B cell (primary cell): Measurements from ENCODE around the gene PLCD4. TPM values are rescaled to one million over a fixed set of nuclear protein-coding genes. Genes with fewer than 3 reads are reported as not detected.
A peak's percentile ranks its signal among the peaks of the same experiment; 100 is the strongest.

Source experiments
- ATAC-seq: fragments of 200-7000 bp; cut with Tn5 transposase; one replicate; pipeline ENCODE4 v1.10.0; 2021; ENCODE audit warnings: low read depth, mild to moderate bottlenecking, moderate number of reproducible peaks, moderate library complexity
- CTCF ChIA-PET: fragments of 350-600 bp; sonication (Branson Sonifier 250); formaldehyde crosslinking; loops from one replicate; lab custom pipeline; 2021; ENCODE audit warnings: antibody characterized with exemption, inconsistent platforms; lab: Charles Lee
- POLR2A ChIA-PET: fragments of 350-600 bp; sonication (Branson Sonifier 250); formaldehyde crosslinking; loops from one replicate; lab custom pipeline; 2021; ENCODE audit warnings: antibody characterized with exemption; lab: Charles Lee
- DNase-seq: peaks from one replicate; pipeline ENCODE4 v3.0.0; 2013
- H2AFZ ChIP-seq: 2 replicates; pipeline ENCODE4 v1.6.1; 2012; ENCODE audit warnings: mild to moderate bottlenecking, low read depth, low read length; ENCODE audit not compliant: insufficient read depth, poor library complexity, severe bottlenecking
- H3K27ac ChIP-seq, 2 donors: 1 replicate in 1 of 2; 2 replicates in 1 of 2; pipeline ENCODE4 v1.5.1; 2012 to 2013; ENCODE audit warnings: low read length in 2 of 2, mild to moderate bottlenecking in 2 of 2, moderate library complexity in 1 of 2
- H3K27me3 ChIP-seq, 4 experiments: fragments of 200-600 bp in 1 of 4; sonication (generic) in 1 of 4; replicated peaks in 1 of 4; 1 replicate in 2 of 4; 2 replicates in 2 of 4; pipeline versions ENCODE4 v1.6.1 to v1.7.0; 2013 to 2016; ENCODE audit warnings: low read length in 3 of 4, mild to moderate bottlenecking in 2 of 4, mixed read lengths in 1 of 4, moderate library complexity in 1 of 4; ENCODE audit not compliant: insufficient read depth in 4 of 4, control insufficient read depth in 3 of 4; ENCODE audit errors: control extremely low read depth in 1 of 4
- H3K36me3 ChIP-seq, 2 experiments: replicated peaks in 1 of 2; 1 replicate in 1 of 2; 2 replicates in 1 of 2; pipeline versions ENCODE4 v1.6.1 to v1.7.1; 2013; ENCODE audit warnings: low read length in 1 of 2; ENCODE audit not compliant: insufficient read depth in 2 of 2, control insufficient read depth in 1 of 2; ENCODE audit errors: control extremely low read depth in 1 of 2, extremely low read depth in 1 of 2
- H3K4me1 ChIP-seq, 2 donors: fragments of 200-600 bp in 1 of 2; sonication (generic) in 1 of 2; 1 replicate in 1 of 2; 2 replicates in 1 of 2; pipeline versions ENCODE4 v1.5.1 to v1.6.1; 2013 to 2017; ENCODE audit warnings: low read length in 2 of 2; ENCODE audit not compliant: control insufficient read depth in 2 of 2, insufficient read depth in 2 of 2
- H3K4me2 ChIP-seq: replicated peaks from 2 replicates; pipeline ENCODE3; 2012; ENCODE audit warnings: mild to moderate bottlenecking, low read depth, low read length; ENCODE audit not compliant: poor library complexity, severe bottlenecking
- H3K4me3 ChIP-seq, 5 experiments: fragments of 200-600 bp in 1 of 5; sonication (generic) in 1 of 5; 1 replicate in 3 of 5; 2 replicates in 2 of 5; pipeline versions ENCODE4 v1.5.1 to v1.7.0; 2011 to 2016; ENCODE audit warnings: low read length in 4 of 5, mild to moderate bottlenecking in 4 of 5, low read depth in 2 of 5, control low read depth in 1 of 5, moderate library complexity in 1 of 5; ENCODE audit not compliant: insufficient read depth in 1 of 5; ENCODE audit errors: control extremely low read depth in 1 of 5, extremely low read depth in 1 of 5
- H3K79me2 ChIP-seq: fragments of 200-600 bp; sonication (generic); one replicate; pipeline ENCODE4 v1.6.0; 2016; ENCODE audit warnings: low read length; ENCODE audit not compliant: control insufficient read depth, insufficient read depth
- H3K9ac ChIP-seq: fragments of 200-600 bp; sonication (generic); 2 replicates; pipeline ENCODE4 v1.6.1; 2017; ENCODE audit warnings: mild to moderate bottlenecking, low read length, moderate library complexity
- H3K9me3 ChIP-seq, 3 donors: one replicate each; pipeline versions ENCODE4 v1.6.1 to v1.7.1; 2013; ENCODE audit warnings: low read length in 2 of 3; ENCODE audit not compliant: control insufficient read depth in 2 of 3, insufficient read depth in 1 of 3; ENCODE audit errors: control extremely low read depth in 1 of 3
- H4K20me1 ChIP-seq: 2 replicates; pipeline ENCODE4 v1.6.0; 2012; ENCODE audit warnings: mild to moderate bottlenecking, low read length; ENCODE audit not compliant: insufficient read depth, control insufficient read depth, poor library complexity, severe bottlenecking
- H3K27ac Mint-ChIP-seq: one replicate; pipeline ENCODE4 v1.8.0; 2021; ENCODE audit warnings: mixed read lengths
- H3K27me3 Mint-ChIP-seq: one replicate; pipeline ENCODE4 v1.8.0; 2021; ENCODE audit warnings: mixed read lengths
- H3K4me1 Mint-ChIP-seq: one replicate; pipeline ENCODE4 v1.8.0; 2021; ENCODE audit warnings: mixed read lengths
- H3K4me3 Mint-ChIP-seq: one replicate; pipeline ENCODE4 v1.8.0; 2021; ENCODE audit warnings: mixed read lengths
- H3K9me3 Mint-ChIP-seq: one replicate; pipeline ENCODE4 v1.8.0; 2022; ENCODE audit warnings: mixed read lengths; ENCODE audit not compliant: insufficient read depth
- CTCF ChIP-seq: fragments of 200-600 bp; IDR thresholded peaks from one replicate; pipeline ENCODE4 v1.8.0; 2022; ENCODE audit warnings: antibody characterized with exemption, mild to moderate bottlenecking
- EZH2 ChIP-seq: IDR thresholded peaks from 2 replicates; pipeline ENCODE4 v1.6.1; 2012; ENCODE audit warnings: borderline replicate concordance, low read depth, mild to moderate bottlenecking, moderate library complexity, low read length; ENCODE audit not compliant: insufficient read depth, poor library complexity, severe bottlenecking
- WGBS: methylation state at CpG from one replicate; pipeline ENCODE4 v1.1.5; 2013; ENCODE audit warnings: missing lambda C conversion rate; ENCODE audit not compliant: insufficient coverage; 5-methylcytosine and 5-hydroxymethylcytosine counted together
- intact Hi-C: fragments of 100-400 bp; cut with micrococcal nuclease; formaldehyde crosslinking; loops from one replicate; pipeline ENCODE4 v1.10.0; 2022
- polyA plus RNA-seq: library from polyadenylated mRNA; depleted of rRNA; stranded (reverse); fragments of >200 nt; gene quantifications from 2 replicates; pipeline ENCODE4 v1.2.3, GENCODE V29; 2012
- total RNA-seq, 2 donors: library from RNA; stranded (reverse); fragments of 120-200 nt in 1 of 2; gene quantifications; 1 replicate in 1 of 2; 2 replicates in 1 of 2; pipeline versions ENCODE4 v1.2.3 to v1.2.4, GENCODE V29; 2013 to 2022

The PLCD4 gene
- total and polyA plus RNA-seq, 2 donors (not counting 1 experiment from before 2014, with no cell fraction given) = 0.25 to 0.62 TPM

GRCh38 chr2:218664653-218665052, 57.0 kb downstream of the PLCD4 start:
- Histone ChIP-seq H3K4me2 (no peak overlapping the region), H3K4me3 (no peak overlapping the region), H3K9ac (no peak overlapping the region), H3K27me3 (no peaks in the 10 kb centered on the region), H3K36me3 (peaks cover 3 to 65% of the 10 kb centered on the region in 2 experiments), H3K9me3 (no peaks in the 10 kb centered on the region), H4K20me1 (no peaks in the 10 kb centered on the region), H2AFZ (no peak overlapping the region), H3K27ac (no peak overlapping the region), H3K79me2 (peaks cover 11% of the 10 kb centered on the region), H3K4me1 (peaks cover 6% of the 10 kb centered on the region in 2 donors)
- Mint-ChIP-seq H3K9me3 (no peaks in the 10 kb centered on the region), H3K4me3 (no peak overlapping the region), H3K27ac (no peak overlapping the region), H3K4me1 (peaks cover 11% of the 10 kb centered on the region), H3K27me3 (no peaks in the 10 kb centered on the region)
- intact Hi-C loops = no loop called here
- WGBS = 100% methylated on average over 4 of the region's 7 CpGs
- ChIA-PET POLR2A (no interaction called here), CTCF (interaction anchor here (0.6 kb wide), 1 partner anchor 14 kb away, joined by 4 read pairs; no protein-coding TSS in a partner anchor)
- no peak for TF ChIP-seq CTCF
- no peak for TF ChIP-seq EZH2
- no peak for DNase-seq
- ATAC-seq = no peak

GRCh38 chr2:218671097-218671653, 63.5 kb downstream of the PLCD4 start:
- POLR2A ChIA-PET = interaction anchor here (0.9 to 2.3 kb wide), 4 partner anchors 12 to 275 kb away, joined by 3 to 19 read pairs (median 4); partner anchors contain the start of genes BCS1L and ZNF142
- H2AFZ ChIP-seq = peak overlapping the region; percentile 99
- H3K9me3 Mint-ChIP-seq = no peaks in the 10 kb centered on the region
- H3K4me2 ChIP-seq = peak overlapping the region; percentile 85
- peak overlapping the region; percentile 8 to 84 for H3K27ac ChIP-seq
- H3K27me3 Mint-ChIP-seq = no peaks in the 10 kb centered on the region
- peak overlapping the region; percentile 66 to 96 (median 84) for H3K4me3 ChIP-seq
- H3K79me2 ChIP-seq = peaks cover 29% of the 10 kb centered on the region
- H3K9ac ChIP-seq = peak overlapping the region; percentile 86
- CTCF ChIA-PET = interaction anchor here (1.3 to 2.8 kb wide), 4 partner anchors 12 to 176 kb away, joined by 4 to 28 read pairs (median 9); partner anchors contain the start of genes BCS1L, TTLL4 and ZNF142
- no peaks in the 10 kb centered on the region for H3K9me3 ChIP-seq
- peak overlapping the region; percentile 97 for H3K4me3 Mint-ChIP-seq
- no peaks in the 10 kb centered on the region for H4K20me1 ChIP-seq
- intact Hi-C loops = loop anchor here (5.0 kb wide), 3 partner anchors 104 to 926 kb away; partner anchors contain the start of genes ARPC2, CNOT9, STK11IP and USP37
- WGBS = 50% methylated on average over 10 of the region's 12 CpGs
- H3K4me1 Mint-ChIP-seq = peaks cover 20% of the 10 kb centered on the region
- H3K27me3 ChIP-seq = no peaks in the 10 kb centered on the region
- H3K36me3 ChIP-seq = peaks cover 1 to 22% of the 10 kb centered on the region in 2 experiments
- TF ChIP-seq EZH2 = no peak
- no peak for ATAC-seq
- H3K27ac Mint-ChIP-seq = peak overlapping the region; percentile 91
- H3K4me1 ChIP-seq = peaks cover 14 to 15% of the 10 kb centered on the region in 2 donors
- DNase-seq = no peak
